Measurements from ENCODE around the gene ARID4B.

DNA sequence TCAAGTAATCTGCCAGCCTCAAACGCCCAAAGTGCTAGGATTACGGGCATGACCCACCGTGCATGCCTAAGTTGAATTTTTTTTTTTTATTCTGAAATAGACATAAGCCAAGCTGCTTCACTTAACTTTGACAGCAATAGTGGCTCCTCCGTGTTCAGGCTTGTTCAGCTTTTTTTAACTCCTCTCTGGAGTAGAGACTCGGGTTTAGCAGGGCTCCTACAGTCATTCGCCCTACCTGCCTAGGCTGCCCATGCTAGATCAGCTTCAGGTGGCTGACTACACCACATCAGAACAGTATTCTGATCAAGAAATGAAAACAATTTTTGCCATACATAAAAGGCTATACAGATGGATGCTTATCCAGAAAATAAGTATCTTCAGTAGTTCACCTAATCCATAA lies 14.7 kb downstream of the ARID4B start:
- no peak for TF ChIP-seq CTCF (IDR thresholded peaks at IDR 0.05; ENCODE audit: insufficient read depth, low read length, poor library complexity, severe bottlenecking)
- TF ChIP-seq EZH2phosphoT487 (conservative IDR thresholded peaks at IDR 0.05; ENCODE audit: low read length) = no peak
